Cardiac muscle cell (in vitro differentiated cells and primary cell): ENCODE data around the gene ZZZ3. TPM values are rescaled to one million over a fixed set of nuclear protein-coding genes. Genes with fewer than 3 reads are reported as not detected.
"Not testable (repeated sequence)": the region's sequence is repeated elsewhere in the genome, so short reads cannot be mapped to it uniquely, and the experiment has no call there.

Source experiments
- DNase-seq, 2 donors: peaks; one replicate each; pipeline versions ENCODE4 v3.0.0 to v3.0.0-alpha.2; 2010 to 2017; ENCODE audit warnings: low read depth in 1 of 2, low spot score in 1 of 2
- H3K27ac ChIP-seq: fragments of 200-600 bp; sonication (generic); 2 replicates; pipeline ENCODE4 v1.5.1; 2016
- H3K27me3 ChIP-seq: fragments of 200-600 bp; sonication (generic); 2 replicates; pipeline ENCODE4 v1.6.0; 2016; ENCODE audit warnings: control low read depth
- H3K36me3 ChIP-seq: fragments of 200-600 bp; sonication (generic); 2 replicates; pipeline ENCODE4 v1.5.1; 2016; ENCODE audit warnings: control low read depth
- H3K4me1 ChIP-seq: fragments of 200-600 bp; sonication (generic); 2 replicates; pipeline ENCODE4 v1.8.1; 2017; ENCODE audit warnings: low read depth, mild to moderate bottlenecking, mixed run types
- H3K4me3 ChIP-seq: fragments of 200-600 bp; sonication (generic); 2 replicates; pipeline ENCODE4 v1.5.1; 2016; ENCODE audit warnings: mild to moderate bottlenecking
- H3K9me3 ChIP-seq: fragments of 200-600 bp; sonication (generic); 2 replicates; pipeline ENCODE4 v1.5.1; 2017; ENCODE audit warnings: low read depth, mild to moderate bottlenecking, control low read depth
- polyA plus RNA-seq: library from polyadenylated mRNA; unstranded; fragments of >200 nt; fragmentation: Nextera tagmentation; extraction: Ambion mirVana; gene quantifications from 2 replicates; pipeline ENCODE4 v1.2.1, GENCODE V29; 2016
- total RNA-seq: library from RNA; depleted of rRNA; stranded (reverse); fragments of >200 nt; gene quantifications from 2 replicates; pipeline ENCODE4 v1.2.3, GENCODE V29; 2016
- TF ChIP-seq, protein P1 (sequence below): IDR thresholded peaks from 2 replicates; pipeline ENCODE4 v1.5.1; 2012; ENCODE audit warnings: low read depth, mild to moderate bottlenecking, low read length

Gene ZZZ3
- total and polyA plus RNA-seq, 2 experiments from 2014 or later, result 34.6 to 48.6 TPM

DNA sequence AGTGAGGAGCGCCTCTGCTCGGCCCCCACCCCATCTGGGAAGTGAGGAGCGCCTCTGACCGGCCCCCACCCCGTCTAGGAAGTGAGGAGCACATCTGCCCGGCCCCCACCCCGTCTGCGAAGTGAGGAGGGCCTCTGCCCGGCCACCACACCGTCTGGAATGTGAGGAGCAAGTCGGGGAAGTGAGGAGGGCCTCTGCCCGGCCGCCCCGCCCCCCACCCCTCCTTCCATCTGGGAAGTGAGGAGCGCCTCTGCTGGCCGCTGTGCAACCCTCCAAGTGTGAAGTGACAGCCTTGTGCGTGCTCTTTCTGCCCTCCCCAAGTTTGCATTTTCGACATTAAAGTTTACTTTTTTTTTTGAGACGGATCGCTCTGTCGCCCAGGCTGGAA is 5.1 kb upstream of the ZZZ3 start:
- no peak overlapping the region for H3K27ac ChIP-seq
- H3K9me3 ChIP-seq, result no peaks in the 10 kb centered on the region
- H3K4me3 ChIP-seq, result no peak overlapping the region
- DNase-seq, result peak; percentile 26 to 80
- no peaks in the 10 kb centered on the region for H3K27me3 ChIP-seq
- H3K36me3 ChIP-seq, result no peaks in the 10 kb centered on the region
- peaks cover 6% of the 10 kb centered on the region for H3K4me1 ChIP-seq
- TF ChIP-seq, protein P1, sequence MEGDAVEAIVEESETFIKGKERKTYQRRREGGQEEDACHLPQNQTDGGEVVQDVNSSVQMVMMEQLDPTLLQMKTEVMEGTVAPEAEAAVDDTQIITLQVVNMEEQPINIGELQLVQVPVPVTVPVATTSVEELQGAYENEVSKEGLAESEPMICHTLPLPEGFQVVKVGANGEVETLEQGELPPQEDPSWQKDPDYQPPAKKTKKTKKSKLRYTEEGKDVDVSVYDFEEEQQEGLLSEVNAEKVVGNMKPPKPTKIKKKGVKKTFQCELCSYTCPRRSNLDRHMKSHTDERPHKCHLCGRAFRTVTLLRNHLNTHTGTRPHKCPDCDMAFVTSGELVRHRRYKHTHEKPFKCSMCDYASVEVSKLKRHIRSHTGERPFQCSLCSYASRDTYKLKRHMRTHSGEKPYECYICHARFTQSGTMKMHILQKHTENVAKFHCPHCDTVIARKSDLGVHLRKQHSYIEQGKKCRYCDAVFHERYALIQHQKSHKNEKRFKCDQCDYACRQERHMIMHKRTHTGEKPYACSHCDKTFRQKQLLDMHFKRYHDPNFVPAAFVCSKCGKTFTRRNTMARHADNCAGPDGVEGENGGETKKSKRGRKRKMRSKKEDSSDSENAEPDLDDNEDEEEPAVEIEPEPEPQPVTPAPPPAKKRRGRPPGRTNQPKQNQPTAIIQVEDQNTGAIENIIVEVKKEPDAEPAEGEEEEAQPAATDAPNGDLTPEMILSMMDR, result peak; percentile 60

DNA sequence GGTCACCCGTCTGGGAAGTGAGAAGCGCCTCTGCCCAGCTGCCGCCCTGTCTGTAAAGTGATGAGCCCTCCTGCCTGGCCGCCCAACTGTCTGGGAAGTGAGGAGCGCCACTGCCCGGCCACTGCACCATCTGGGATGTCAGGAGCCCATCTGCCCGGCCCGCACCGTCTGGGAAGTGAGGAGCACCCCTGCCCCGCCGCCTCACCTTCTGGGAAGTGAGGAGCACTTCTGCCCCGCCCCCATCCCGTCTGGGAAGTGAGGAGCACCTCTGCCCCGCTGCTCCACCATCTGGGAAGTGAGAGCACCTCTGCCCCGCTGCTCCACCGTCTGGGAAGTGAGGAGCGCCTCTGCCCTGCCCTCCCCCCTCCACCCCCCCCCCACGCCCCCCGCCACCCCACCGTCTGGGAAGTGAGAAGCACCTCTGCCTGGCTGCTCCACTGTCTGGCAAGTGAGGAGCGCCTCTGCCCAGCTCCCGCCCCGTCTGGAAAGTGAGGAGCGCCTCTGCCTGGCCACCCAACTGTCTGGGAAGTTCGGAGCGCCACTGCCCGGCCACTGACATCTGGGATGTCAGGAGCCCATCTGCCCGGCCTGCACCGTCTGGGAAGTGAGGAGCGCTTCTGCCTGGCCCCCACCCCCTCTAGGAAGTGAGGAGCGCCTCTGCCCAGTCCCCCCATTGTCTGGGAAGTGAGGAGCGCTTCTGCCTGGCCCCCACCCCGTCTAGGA is 4.5 kb upstream of the ZZZ3 start:
- no peak for DNase-seq
- Histone ChIP-seq H3K4me3 (no peak overlapping the region), H3K4me1 (peaks cover 6% of the 10 kb centered on the region), H3K36me3 (no peaks in the 10 kb centered on the region), H3K9me3 (no peaks in the 10 kb centered on the region), H3K27ac (no peak overlapping the region), H3K27me3 (no peaks in the 10 kb centered on the region)
- TF ChIP-seq, protein P1, result no peak

DNA sequence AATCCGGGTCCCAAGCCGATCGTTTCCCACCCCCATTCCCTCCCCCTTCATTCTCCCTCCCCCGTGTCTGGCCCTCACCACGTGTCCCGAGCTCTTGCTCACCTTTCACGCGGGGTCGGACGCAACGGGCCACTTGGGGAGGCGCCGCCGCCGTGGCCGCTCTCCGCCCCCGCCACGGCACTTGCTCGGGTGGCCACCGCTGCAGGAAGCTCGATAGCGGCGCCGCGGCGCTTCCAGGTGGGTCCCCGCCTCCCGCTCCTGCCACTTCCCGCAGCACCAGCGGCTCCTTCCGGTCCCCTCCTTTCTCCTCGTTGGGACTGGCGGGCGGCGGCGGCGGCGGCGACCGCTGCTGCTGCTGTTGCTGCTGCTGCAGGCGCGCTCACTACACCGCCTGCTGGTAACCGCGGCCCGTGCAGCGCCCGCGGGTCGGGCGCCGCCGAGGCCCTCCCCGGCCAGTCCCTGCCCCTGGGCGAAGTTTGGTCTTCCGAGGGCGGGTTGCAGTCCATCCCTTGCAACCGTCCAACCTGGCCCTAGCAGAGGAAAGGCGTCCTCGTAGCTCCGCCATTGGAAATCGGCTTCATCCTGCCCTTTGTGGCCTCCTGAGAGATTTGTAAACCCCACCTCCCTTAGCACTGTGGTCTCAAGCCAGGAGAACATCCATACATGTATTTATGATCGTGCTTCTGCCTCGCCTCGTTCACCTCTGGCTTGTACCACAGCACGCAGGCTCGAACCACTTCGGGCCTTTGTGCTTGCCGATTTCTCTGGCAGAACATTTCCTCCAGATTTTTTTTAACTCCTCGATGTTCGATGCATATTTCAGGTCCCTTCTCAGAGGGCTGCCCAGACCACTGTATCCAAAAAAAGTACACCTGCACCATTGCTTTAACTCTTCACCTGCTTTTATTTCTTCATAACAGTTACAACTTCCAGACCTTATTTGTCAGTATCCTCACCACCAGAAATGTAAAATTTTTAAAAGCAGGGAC is 996 bp upstream of the ZZZ3 start:
- peak; percentile 95 to 96 for DNase-seq
- Histone ChIP-seq H3K9me3 (no peaks in the 10 kb centered on the region), H3K36me3 (no peaks in the 10 kb centered on the region), H3K4me1 (peaks cover 22% of the 10 kb centered on the region), H3K27me3 (no peaks in the 10 kb centered on the region), H3K27ac (peak overlapping the region; percentile 98), H3K4me3 (peak overlapping the region; percentile 91)
- TF ChIP-seq, protein P1, result peak; percentile 83

DNA sequence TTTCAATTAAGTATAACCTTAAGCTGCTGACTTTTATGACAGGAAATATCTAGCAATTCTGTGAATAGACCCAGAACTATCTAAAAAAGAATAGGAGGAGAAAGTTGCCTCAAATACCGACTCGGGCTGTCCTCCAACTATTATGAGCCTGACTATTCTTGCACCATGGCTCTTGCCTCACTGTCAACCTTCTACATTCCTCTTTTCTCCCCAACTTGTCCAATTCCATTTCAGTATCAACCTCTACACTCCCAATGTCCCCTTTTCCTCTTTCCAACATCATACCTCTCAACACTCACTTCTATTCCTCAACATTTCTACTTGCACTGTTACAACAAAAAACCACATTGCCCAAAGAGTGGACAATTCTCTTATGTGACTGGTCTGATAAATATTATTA is 2.3 kb downstream of the ZZZ3 start:
- TF ChIP-seq, protein P1, result no peak
- DNase-seq, result no peak
- peaks cover 22% of the 10 kb centered on the region for H3K4me1 ChIP-seq
- H3K27ac ChIP-seq, result no peak overlapping the region
- H3K9me3 ChIP-seq, result no peaks in the 10 kb centered on the region
- H3K4me3 ChIP-seq, result no peak overlapping the region
- H3K36me3 ChIP-seq, result no peaks in the 10 kb centered on the region
- H3K27me3 ChIP-seq, result no peaks in the 10 kb centered on the region

DNA sequence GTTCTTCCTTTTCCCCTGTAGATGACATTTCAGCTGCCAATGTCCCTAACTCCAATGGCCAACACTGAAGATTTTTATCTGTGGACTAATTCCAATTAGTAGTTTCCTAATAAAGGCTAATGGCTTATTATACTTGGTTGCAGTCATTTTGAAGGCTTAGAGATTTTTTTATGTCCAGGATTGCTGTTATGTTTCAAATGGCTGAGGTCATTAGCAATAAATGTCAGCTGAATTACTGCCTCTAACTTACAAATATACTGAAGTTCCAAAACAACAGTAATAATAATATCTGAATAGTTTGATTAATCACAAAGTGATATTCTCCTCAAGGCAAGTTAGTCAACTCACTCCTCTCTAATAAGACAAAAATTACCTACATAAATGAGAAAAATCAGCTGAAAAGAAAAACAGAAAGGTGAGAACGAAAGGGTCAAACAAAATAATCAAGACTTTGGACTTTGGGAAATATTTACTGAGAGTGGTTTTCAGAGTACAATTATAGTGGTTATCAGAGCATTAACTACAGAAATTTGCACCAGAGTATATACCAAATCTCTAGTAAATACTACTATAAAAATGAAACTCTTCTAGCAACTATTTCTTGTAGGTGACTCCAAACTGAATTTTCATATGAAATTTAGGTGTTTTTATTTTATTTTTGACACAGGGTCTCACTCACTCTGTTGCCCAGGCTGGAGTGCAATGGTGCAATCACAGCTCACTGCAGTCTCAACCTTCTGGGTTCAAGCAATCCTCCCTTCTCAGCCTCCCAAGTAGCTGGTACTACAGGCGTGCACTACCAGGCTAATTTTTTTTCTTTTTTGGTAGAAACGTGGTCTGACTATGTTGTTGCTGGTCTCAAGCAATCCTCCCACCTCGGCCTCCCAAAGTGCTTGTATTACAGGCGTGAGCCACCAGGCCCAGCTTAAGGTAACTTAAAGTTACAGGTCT is 3.5 kb downstream of the ZZZ3 start:
- Histone ChIP-seq H3K27ac (no peak overlapping the region), H3K9me3 (no peaks in the 10 kb centered on the region), H3K4me1 (peaks cover 16% of the 10 kb centered on the region), H3K36me3 (no peaks in the 10 kb centered on the region), H3K4me3 (no peak overlapping the region), H3K27me3 (no peaks in the 10 kb centered on the region)
- TF ChIP-seq, protein P1, result no peak
- DNase-seq, result no peak

DNA sequence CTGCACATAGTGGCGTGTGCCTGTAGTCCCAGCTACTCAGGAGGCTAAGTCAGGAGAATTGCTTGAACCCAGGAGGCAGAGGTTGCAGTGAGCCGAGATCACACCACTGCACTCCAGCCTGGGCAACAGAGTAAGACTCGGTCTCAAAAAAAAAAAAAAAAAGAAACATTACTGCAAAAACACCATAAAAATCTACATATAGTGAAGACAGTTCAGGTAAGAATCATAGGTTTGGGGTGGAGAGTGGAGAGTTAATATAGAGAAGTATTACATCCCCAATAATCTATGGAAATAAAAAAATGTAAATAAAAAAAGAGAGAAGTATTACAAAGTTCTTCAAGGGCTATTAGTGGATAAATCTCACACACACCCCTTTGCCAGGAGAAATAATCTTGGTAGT is 7.7 kb downstream of the ZZZ3 start:
- H3K36me3 ChIP-seq, H3K27me3 ChIP-seq, H3K27ac ChIP-seq, H3K4me3 ChIP-seq, H3K9me3 ChIP-seq, H3K4me1 ChIP-seq, DNase-seq: not testable (repeated sequence)
